DOHH2 (cell line): Measurements from ENCODE around the gene SH3RF2.

Source experiments
- H3F3A ChIP-seq: fragments of 200-600 bp; sonication (generic), shearing (Covaris generic); 2 replicates; pipeline ENCODE4 v1.6.0; 2016; ENCODE audit warnings: antibody characterized with exemption, mild to moderate bottlenecking; ENCODE audit not compliant: control insufficient read depth, insufficient read depth
- H3K27ac ChIP-seq: fragments of 200-600 bp; sonication (generic); 2 replicates; pipeline ENCODE4 v1.5.1; 2014; ENCODE audit warnings: low read depth, mild to moderate bottlenecking, low read length, moderate library complexity
- H3K27me3 ChIP-seq: fragments of 200-600 bp; sonication (generic); 2 replicates; pipeline ENCODE4 v1.6.1; 2014; ENCODE audit warnings: mild to moderate bottlenecking, low read length, mixed read lengths; ENCODE audit not compliant: control insufficient read depth
- H3K36me3 ChIP-seq: fragments of 200-600 bp; sonication (generic); 2 replicates; pipeline ENCODE4 v1.6.1; 2014; ENCODE audit warnings: mild to moderate bottlenecking, low read length, moderate library complexity, mixed read lengths; ENCODE audit not compliant: control insufficient read depth
- H3K4me1 ChIP-seq: fragments of 200-600 bp; sonication (generic); 2 replicates; pipeline ENCODE4 v1.6.1; 2014; ENCODE audit warnings: mild to moderate bottlenecking, low read length, mixed read lengths; ENCODE audit not compliant: control insufficient read depth
- H3K4me2 ChIP-seq: fragments of 200-600 bp; sonication (generic); 2 replicates; pipeline ENCODE4 v1.6.0; 2014; ENCODE audit warnings: mild to moderate bottlenecking, low read length, moderate library complexity
- H3K4me3 ChIP-seq: fragments of 200-600 bp; sonication (generic); 2 replicates; pipeline ENCODE4 v1.5.1; 2014; ENCODE audit warnings: mild to moderate bottlenecking, low read length, mixed read lengths
- H3K79me2 ChIP-seq: fragments of 200-600 bp; sonication (generic); 2 replicates; pipeline ENCODE4 v1.6.1; 2014; ENCODE audit warnings: mild to moderate bottlenecking, low read length, mixed read lengths; ENCODE audit not compliant: control insufficient read depth
- H3K9me2 ChIP-seq: fragments of 200-600 bp; sonication (generic); replicated peaks from 2 replicates; pipeline ENCODE4 v1.6.1; 2014; ENCODE audit warnings: mild to moderate bottlenecking, low read length, mixed read lengths; ENCODE audit not compliant: control insufficient read depth
- H3K9me3 ChIP-seq: fragments of 200-600 bp; sonication (generic); 2 replicates; pipeline ENCODE4 v1.6.1; 2014; ENCODE audit warnings: antibody characterized with exemption, low read length, mixed read lengths; ENCODE audit not compliant: control insufficient read depth, insufficient read depth
- H4K20me1 ChIP-seq: fragments of 200-600 bp; sonication (generic); 2 replicates; pipeline ENCODE4 v1.6.0; 2014; ENCODE audit warnings: low read depth, mild to moderate bottlenecking, antibody characterized with exemption, low read length, moderate library complexity; ENCODE audit not compliant: control insufficient read depth, insufficient read depth
- CTCF ChIP-seq: fragments of 200-600 bp; sonication (generic); IDR thresholded peaks from one replicate; pipeline ENCODE4 v1.5.1; 2014; ENCODE audit warnings: antibody characterized with exemption, mild to moderate bottlenecking, low read depth, low read length; ENCODE audit not compliant: poor library complexity, severe bottlenecking
- EZH2phosphoT487 ChIP-seq: fragments of 200-600 bp; sonication (generic); IDR thresholded peaks from 2 replicates; pipeline ENCODE4 v1.6.1; 2017; ENCODE audit warnings: borderline replicate concordance, mild to moderate bottlenecking, antibody characterized with exemption, low read length, moderate library complexity, mixed read lengths

The SH3RF2 gene

GRCh38 chr5:146059460-146060220, 123.3 kb downstream of the SH3RF2 start:
- Histone ChIP-seq H3K36me3 (no peaks in the 10 kb centered on the region), H3K27ac (no peak overlapping the region), H3F3A (no peaks in the 10 kb centered on the region), H3K4me2 (no peak overlapping the region), H3K27me3 (peaks cover 8% of the 10 kb centered on the region), H3K9me2 (no peaks in the 10 kb centered on the region), H3K4me1 (no peaks in the 10 kb centered on the region), H3K9me3 (no peaks in the 10 kb centered on the region), H3K4me3 (no peak overlapping the region), H4K20me1 (no peaks in the 10 kb centered on the region), H3K79me2 (no peaks in the 10 kb centered on the region)
- TF ChIP-seq CTCF (no peak), EZH2phosphoT487 (no peak)

- H3F3A ChIP-seq: no peaks in the 10 kb centered on the region
- no peaks in the 10 kb centered on the region for H4K20me1 ChIP-seq
- no peak overlapping the region for H3K4me2 ChIP-seq
- no peaks in the 10 kb centered on the region for H3K79me2 ChIP-seq
- TF ChIP-seq EZH2phosphoT487: no peak
- TF ChIP-seq CTCF: no peak
- H3K9me2 ChIP-seq: no peaks in the 10 kb centered on the region
- H3K4me1 ChIP-seq: no peaks in the 10 kb centered on the region
- no peak overlapping the region for H3K4me3 ChIP-seq
- no peaks in the 10 kb centered on the region for H3K9me3 ChIP-seq
- H3K27me3 ChIP-seq: peaks cover 7% of the 10 kb centered on the region
- H3K36me3 ChIP-seq: no peaks in the 10 kb centered on the region
- H3K27ac ChIP-seq: no peak overlapping the region
Observed at GRCh38 chr5:146060221-146060585, 123.8 kb downstream of the SH3RF2 start.

GRCh38 chr5:146066968-146067367, 130.6 kb downstream of the SH3RF2 start:
- Histone ChIP-seq H3K27me3 (0 out of 2 replicates have a peak, but pooled peaks cover 2% of the 10 kb centered on the region), H3K9me3 (no peaks in the 10 kb centered on the region), H4K20me1 (no peaks in the 10 kb centered on the region), H3K4me1 (no peaks in the 10 kb centered on the region), H3K4me3 (no peak overlapping the region), H3K36me3 (no peaks in the 10 kb centered on the region), H3K4me2 (no peak overlapping the region), H3K9me2 (no peaks in the 10 kb centered on the region), H3F3A (no peaks in the 10 kb centered on the region), H3K79me2 (no peaks in the 10 kb centered on the region), H3K27ac (no peak overlapping the region)
- TF ChIP-seq EZH2phosphoT487 (no peak), CTCF (no peak)
